Right forelimb (tissue), 1 donor: ENCODE data around the gene MIEN1.
A peak's percentile ranks its signal among the peaks of the same experiment; 100 is the strongest.
"Not testable (repeated sequence)": the region's sequence is repeated elsewhere in the genome, so short reads cannot be mapped to it uniquely, and the experiment has no call there.

Experiments
- DNase-seq: peaks from one replicate; pipeline ENCODE4 v3.0.0-alpha.2; 2018

The MIEN1 gene

DNA sequence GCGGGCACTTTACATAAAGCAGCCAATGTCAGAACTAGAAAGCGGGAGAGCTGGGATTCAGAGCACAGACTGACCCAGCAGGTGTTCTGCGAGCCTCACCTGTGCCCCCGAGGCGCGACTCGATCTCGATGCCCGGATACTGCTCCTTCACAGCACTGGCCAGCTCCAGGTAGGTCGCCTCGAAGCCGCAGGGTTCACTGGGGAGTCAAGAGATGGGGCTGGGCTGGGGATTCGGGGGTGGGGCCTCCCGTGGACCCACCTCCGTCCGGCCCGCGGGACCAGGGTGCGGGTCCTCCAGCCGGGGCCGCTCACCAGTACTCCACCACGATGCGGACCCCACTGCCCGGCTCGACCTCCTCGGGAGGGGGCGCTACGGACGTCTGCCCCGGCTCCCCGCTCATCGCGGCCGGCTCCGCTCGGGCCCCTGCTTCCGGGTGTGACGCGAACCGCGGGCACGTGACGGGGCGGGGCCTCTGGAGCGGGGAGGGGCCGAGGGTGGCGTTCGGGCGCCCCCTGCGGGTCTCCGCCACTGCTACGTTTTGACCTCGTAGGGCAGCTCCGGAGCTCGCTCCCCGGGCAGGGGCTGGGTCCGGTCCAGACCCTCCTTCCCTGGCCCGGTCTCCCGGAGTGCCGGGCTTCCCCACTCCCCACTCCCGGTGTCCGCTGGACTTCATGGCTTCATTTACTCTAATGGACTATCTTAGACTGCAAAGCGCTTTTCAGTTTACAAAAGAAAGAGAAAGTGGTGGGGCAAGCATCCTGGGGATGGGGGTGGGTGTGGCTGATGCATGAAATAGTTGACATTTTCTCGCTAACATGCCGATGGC lies at the start of gene MIEN1:
MIEN1 (minus strand) TSS at position 438 of the 827 bp plus-strand sequence; CDS start at position 401, 37 bp downstream.
- DNase-seq = peak; percentile 96

- DNase-seq = no peak
These were observed 47.4 kb upstream of the MIEN1 start for GRCh38 chr17:39777534-39778365.

DNA sequence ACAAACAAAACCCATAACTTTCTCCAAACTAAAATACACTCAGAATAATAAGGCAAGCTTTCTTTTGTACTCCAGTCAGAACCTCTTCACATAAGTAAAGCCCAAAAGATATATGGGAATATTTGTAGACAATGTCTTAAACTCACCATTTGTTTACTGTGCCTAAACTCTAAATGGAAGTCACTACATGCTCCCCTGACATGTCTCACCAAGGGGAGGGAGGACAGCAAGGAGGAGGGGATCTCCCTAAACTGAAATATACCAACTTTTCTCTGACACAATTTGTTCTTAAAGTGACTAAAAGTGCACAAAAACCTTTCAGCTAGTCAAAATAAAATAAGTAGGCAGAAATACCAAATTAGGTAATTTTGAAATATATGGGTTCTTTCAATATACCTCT lies 45.9 kb upstream of the MIEN1 start:
- DNase-seq = no peak

DNA sequence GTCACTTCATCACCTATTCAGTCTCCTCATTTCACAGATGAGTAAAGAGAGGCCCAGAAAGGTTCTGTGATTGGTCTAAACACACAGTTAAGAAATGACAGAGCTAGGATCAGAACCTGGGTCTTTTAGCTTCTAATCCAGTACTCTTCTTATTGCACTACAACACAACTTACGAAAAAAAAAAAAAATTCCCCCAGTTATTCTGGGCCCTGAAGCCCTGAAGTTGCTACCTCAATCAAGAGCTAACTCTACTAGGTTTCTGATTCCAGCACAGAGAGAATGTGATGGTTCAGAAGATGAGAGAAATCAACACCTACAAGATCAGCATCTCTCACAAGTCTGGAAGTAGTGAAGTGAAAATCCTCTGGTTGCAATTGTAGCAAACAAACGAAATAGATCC lies 44.7 kb upstream of the MIEN1 start:
- no peak for DNase-seq

DNA sequence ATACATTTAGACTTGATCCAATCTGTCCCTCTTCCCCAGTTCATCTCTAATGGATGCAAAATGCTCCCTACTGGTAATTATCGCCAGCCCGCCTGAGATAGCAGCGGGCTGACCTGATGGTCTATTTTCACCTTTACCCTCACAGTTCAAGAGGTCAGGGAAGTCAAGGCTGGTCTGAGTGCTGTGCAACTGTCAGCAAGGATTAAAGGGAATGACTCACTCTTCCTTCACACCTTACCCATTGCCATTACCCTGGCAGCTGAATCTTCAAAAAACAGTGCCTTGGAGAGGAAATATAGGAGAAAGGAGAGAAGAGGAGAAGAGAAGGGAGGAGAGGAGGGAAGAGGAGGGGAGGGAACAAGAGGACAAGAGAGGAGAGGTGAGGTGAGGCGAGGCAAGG lies 43.7 kb upstream of the MIEN1 start:
- no peak for DNase-seq

GRCh38 chr17:39772987-39773934 lies 42.9 kb upstream of the MIEN1 start:
- no peak for DNase-seq

DNA sequence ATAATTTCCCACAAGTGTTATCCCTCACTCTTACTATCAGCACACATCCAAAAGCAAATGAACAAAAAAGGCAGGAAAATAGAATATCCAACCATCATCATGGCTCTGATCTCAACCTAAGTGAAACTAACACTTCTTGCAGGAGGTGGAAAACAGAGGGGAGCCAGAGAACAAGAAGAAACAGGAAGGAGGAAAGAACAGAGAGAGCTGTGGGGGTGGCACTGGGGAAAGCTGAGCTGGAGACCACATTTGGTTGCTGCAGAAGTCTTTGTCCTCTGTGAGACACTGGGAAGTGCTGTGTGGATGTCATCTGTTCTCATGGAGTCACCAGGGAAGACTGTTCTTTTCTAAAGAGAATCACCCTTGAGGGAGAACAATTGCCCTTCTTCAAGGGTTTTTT lies 42.1 kb upstream of the MIEN1 start:
- DNase-seq = no peak

GRCh38 chr17:39769974-39770587 lies 39.7 kb upstream of the MIEN1 start:
- no peak for DNase-seq

GRCh38 chr17:39767147-39767546 lies 36.8 kb upstream of the MIEN1 start:
- DNase-seq = no peak

GRCh38 chr17:39765766-39766165 lies 35.4 kb upstream of the MIEN1 start:
- DNase-seq = no peak

DNA sequence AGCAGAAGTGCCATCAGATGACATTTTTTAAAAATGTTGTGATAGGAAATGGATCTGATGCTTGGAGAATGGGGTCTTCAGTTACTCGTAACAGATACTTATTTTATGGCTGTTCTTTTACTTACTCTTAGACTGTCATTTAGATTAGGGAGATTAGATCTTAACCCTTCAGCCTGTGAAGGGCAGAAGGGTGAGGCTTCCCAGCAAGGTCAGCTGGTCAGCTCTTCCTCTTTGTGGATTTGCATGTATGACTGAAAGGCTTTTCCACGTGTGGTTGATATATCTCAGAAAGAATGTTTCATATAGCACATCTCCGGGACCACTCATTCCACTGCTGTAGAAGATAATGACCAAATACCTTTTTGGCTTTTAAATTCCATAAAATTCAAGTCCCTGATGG lies 34.8 kb upstream of the MIEN1 start:
- no peak for DNase-seq

GRCh38 chr17:39764171-39764570 lies 33.8 kb upstream of the MIEN1 start:
- not testable (repeated sequence) for DNase-seq

DNA sequence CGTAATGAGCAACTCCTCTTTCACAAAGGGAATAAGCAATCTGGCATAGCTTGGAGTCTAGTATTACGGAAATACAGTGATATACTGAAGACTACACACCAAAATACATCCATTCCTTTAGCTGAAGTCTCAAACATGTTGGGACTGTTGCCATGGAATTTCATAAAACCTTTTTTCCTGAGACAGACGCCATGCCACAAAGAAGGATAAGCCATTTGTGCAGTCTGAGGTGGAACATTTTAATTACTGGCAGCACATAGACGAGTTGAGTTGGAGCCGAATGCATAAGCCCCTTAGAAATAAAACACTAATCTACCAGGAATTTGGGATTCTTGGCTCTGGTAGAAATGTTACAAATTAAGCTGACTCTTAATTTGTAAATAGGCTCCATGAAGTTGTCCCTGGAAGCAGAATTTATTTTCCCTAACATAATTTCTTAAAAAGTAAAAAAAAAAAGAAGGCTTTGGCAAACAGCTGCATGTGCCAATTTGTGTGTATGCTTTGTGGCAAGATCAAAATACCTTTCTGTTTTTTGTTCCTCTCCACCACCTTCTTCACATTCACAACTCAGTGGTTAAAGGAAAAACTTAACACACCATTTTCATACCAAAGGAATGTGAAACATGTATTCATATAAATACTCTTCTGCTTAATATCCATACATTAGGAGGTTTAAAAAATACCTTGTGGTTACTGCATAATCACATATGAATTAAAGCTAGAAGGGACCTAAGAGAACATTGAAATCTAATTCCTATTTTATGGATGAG lies 32.9 kb upstream of the MIEN1 start:
- no peak for DNase-seq

DNA sequence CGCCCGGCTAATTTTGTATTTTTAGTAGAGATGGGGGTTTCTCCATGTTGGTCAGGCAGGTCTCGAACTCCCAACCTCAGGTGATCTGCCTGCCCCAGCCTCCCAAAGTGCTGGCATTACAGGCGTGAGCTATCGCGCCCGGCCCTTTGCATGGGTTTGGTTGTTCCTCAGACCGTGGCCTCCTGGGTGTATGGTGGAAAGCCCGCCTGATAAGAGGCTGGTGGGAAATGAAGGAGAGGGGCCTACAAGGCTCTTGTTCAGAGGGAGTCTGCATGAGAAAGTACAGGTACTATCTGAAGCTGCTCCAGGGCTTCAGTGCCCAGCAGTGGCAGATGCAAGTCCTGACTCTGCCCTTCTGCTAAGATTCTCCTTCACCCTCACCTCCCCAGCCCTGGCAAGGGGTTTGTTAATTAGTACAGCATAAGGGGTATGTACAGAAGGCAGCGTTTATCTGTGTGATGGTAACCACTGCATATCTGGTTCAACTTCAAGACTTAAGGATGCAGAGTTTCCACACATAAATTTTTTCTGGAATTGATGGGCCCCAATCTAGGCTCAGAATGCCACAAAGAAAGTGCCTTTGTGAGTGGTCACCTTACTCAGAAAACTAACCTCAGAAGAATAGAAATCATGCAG lies 31.6 kb upstream of the MIEN1 start:
- no peak for DNase-seq

DNA sequence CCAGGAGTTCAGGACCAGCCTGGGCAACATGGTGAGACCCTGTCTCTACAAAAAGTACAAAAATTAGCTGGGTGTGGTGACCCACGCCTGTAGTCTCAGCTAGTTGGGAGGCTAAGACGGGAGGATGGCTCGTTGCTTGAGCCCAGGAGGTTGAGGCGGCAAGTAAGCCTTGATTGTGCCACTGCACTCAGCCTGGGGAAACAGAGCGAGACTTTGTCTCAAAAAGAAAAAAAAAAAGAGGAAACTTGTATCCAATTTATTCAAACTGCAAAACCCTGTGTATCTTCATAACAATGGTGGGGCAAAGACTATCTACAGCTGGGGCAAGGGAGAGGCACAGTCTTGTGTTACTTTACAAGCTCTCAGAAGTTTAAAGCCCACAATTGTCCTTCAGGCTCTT lies 28.9 kb upstream of the MIEN1 start:
- DNase-seq = no peak

- DNase-seq = no peak
These were observed 27.9 kb upstream of the MIEN1 start for GRCh38 chr17:39757931-39758873.

DNA sequence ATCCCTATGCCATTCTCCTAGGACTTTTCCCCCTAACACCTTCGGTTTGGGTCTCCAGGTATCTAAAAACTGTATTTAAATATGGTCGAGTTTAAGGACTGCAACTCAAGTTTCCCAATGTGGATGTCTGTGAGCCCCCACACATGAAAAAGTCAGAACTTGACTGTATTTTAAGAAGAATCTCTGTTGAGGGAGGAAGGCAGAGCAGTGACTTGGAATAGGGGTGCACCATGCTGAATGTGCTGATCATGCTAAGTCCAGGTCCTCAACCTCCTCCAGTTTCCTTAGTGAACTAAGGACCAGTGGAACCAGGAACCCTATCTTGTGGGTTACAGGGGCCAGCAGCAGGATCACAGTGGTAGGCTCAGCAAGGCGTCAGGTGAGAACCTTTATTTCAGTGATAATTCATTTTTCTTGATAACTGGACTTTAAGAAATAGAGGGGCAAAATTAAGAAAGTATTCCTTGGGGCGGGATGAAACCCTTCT lies 26.9 kb upstream of the MIEN1 start:
- no peak for DNase-seq

DNA sequence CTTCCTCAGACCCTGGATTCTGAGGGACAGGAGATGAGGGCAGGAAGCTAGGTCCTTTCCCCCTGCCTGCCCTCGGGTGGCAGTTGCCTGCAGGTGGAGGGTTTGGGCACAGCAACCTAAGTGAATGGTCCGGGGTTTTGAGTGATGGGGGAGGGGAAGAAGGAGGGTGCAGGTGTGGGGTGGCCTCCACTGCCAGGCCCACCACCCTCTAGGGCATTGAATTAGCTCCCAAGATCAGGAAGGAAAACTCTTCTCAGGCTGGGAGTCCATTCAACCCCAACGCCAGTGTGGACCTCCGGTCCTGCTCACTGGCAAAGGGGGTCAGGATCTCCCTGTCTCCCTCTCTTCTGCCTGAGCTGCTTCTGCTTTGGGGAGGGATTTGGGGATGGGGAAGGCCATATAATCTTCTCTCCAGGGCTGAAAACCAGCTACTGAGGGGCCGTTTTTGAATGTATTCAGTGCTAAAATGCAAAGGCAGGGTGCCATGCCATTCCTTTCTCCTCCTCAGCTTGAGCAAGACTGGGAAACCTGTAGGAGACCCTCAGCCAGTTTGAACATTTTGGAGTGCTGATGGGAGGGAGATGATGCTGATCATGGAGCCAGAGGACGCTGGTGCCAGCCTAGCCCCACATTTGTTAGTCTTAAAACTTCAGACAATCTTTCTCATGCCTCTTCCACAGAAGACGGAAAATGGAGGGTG lies 26.2 kb upstream of the MIEN1 start:
- DNase-seq = no peak
